Activated CD8-positive, alpha-beta T cell treated with anti-CD3 and anti-CD28 coated beads for 36 hours (primary cell): ENCODE data around the gene ARF1. TPM values are rescaled to one million over a fixed set of nuclear protein-coding genes. Genes with fewer than 3 reads are reported as not detected.

ENCODE experiments used
- ATAC-seq: fragments of 200-7000 bp; cut with Tn5 transposase; one replicate; pipeline ENCODE4 v1.10.0; 2021; ENCODE audit warnings: mild to moderate bottlenecking, moderate library complexity
- CTCF ChIA-PET: fragments of 350-600 bp; sonication (Branson Sonifier 250); formaldehyde crosslinking; loops from one replicate; lab custom pipeline; 2021; ENCODE audit warnings: antibody characterized with exemption; lab: Charles Lee
- POLR2A ChIA-PET: fragments of 350-600 bp; sonication (Branson Sonifier 250); formaldehyde crosslinking; loops from one replicate; lab custom pipeline; 2021; ENCODE audit warnings: antibody characterized with exemption; lab: Charles Lee
- DNase-seq: peaks from one replicate; pipeline ENCODE4 v3.0.0-alpha.2; 2020
- H3K27ac Mint-ChIP-seq: one replicate; pipeline ENCODE4 v1.8.0; 2021; ENCODE audit warnings: mild to moderate bottlenecking, mixed read lengths
- H3K27me3 Mint-ChIP-seq: one replicate; pipeline ENCODE4 v1.8.0; 2021; ENCODE audit warnings: mixed read lengths
- H3K36me3 Mint-ChIP-seq: one replicate; pipeline ENCODE4 v1.8.0; 2021; ENCODE audit warnings: low read depth, mixed read lengths
- H3K4me1 Mint-ChIP-seq: one replicate; pipeline ENCODE4 v1.8.0; 2021; ENCODE audit warnings: low read depth, mixed read lengths
- H3K4me3 Mint-ChIP-seq: one replicate; pipeline ENCODE4 v1.8.0; 2021; ENCODE audit warnings: mild to moderate bottlenecking, moderate library complexity, mixed read lengths
- H3K9me3 Mint-ChIP-seq: one replicate; pipeline ENCODE4 v1.8.0; 2021; ENCODE audit warnings: mixed read lengths
- intact Hi-C: fragments of 100-400 bp; cut with micrococcal nuclease; formaldehyde crosslinking; loops from one replicate; pipeline ENCODE4 v1.10.0; 2022
- total RNA-seq, 2 experiments: library from RNA; stranded (reverse); gene quantifications; one replicate each; pipeline ENCODE4 v1.2.3, GENCODE V29; 2021
- TF ChIP-seq, protein P1 (sequence below): fragments of 200-600 bp; IDR thresholded peaks from one replicate; pipeline ENCODE4 v1.8.0; 2022; ENCODE audit warnings: antibody characterized with exemption, mild to moderate bottlenecking

ARF1 gene
- total RNA-seq, 2 experiments from 2014 or later, result 349 to 350 TPM

DNA sequence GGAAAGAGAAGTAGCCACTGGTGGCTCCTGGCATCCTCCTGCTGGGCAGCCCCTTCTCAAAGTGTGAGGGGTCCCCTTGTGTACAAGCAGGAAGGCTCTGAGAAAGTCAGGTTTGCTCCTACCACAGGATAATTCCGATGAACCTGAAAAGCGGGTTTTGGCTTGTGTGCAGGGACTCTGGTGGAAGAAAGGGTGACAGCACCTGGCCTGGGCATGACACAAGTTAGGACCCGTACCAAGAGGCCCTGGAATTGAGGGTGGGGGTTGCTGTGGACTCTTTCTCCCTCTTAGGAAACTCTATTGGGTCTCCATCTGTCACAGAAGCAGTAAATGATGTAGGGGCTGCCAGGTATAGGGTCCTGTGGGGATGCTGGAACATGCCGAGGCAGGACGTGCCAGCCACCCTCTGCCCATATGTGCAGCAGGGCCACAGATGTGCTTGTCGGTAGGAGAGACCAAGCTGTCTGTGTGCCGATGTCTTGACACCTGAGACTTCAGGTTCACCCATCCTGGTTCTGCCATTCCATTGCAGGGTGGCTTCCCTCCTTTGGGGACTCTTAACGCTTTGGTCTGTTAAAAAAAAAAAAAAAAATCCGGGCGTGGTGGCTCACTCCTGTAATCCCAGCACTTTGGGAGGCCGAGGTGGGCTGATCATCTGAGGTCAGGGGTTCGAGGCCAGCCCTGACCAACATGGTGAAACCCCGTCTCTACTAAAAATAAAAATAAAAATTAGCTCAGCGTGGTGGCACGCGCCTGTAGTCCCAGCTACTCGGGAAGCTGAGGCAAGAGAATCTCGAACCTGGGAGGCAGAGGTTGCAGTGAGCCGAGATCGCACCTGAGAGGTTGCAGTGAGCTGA, 10.8 kb downstream of the ARF1 start:
- Mint-ChIP-seq H3K27ac (no peak overlapping the region), H3K4me1 (peaks cover 54% of the 10 kb centered on the region), H3K27me3 (no peaks in the 10 kb centered on the region), H3K4me3 (no peak overlapping the region), H3K9me3 (peaks cover 14% of the 10 kb centered on the region), H3K36me3 (peaks cover 84% of the 10 kb centered on the region)
- intact Hi-C loops, result no loop called here
- POLR2A ChIA-PET, result interaction anchor here (4.9 to 5.6 kb wide), 2 partner anchors 6 to 10 kb away, joined by 40 to 51 read pairs; partner anchors contain the start of gene ARF1
- ATAC-seq, result no peak
- CTCF ChIA-PET, result interaction anchor here (1.3 to 2.9 kb wide), 2 partner anchors 94 to 95 kb away, joined by 3 to 10 read pairs; no protein-coding TSS in a partner anchor
- TF ChIP-seq, protein P1, sequence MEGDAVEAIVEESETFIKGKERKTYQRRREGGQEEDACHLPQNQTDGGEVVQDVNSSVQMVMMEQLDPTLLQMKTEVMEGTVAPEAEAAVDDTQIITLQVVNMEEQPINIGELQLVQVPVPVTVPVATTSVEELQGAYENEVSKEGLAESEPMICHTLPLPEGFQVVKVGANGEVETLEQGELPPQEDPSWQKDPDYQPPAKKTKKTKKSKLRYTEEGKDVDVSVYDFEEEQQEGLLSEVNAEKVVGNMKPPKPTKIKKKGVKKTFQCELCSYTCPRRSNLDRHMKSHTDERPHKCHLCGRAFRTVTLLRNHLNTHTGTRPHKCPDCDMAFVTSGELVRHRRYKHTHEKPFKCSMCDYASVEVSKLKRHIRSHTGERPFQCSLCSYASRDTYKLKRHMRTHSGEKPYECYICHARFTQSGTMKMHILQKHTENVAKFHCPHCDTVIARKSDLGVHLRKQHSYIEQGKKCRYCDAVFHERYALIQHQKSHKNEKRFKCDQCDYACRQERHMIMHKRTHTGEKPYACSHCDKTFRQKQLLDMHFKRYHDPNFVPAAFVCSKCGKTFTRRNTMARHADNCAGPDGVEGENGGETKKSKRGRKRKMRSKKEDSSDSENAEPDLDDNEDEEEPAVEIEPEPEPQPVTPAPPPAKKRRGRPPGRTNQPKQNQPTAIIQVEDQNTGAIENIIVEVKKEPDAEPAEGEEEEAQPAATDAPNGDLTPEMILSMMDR, result no peak
- peak; percentile 1 for DNase-seq

GRCh38 chr1:228094432-228095016, 12.0 kb downstream of the ARF1 start:
- TF ChIP-seq, protein P1, result no peak
- Mint-ChIP-seq H3K27ac (no peak overlapping the region), H3K36me3 (peaks cover 84% of the 10 kb centered on the region), H3K27me3 (no peaks in the 10 kb centered on the region), H3K9me3 (peaks cover 14% of the 10 kb centered on the region), H3K4me3 (no peak overlapping the region), H3K4me1 (peaks cover 42% of the 10 kb centered on the region)
- CTCF ChIA-PET, result interaction anchor here (1.3 kb wide), 1 partner anchor 96 kb away, joined by 3 read pairs; no protein-coding TSS in a partner anchor
- intact Hi-C loops, result no loop called here
- no peak for ATAC-seq
- peak; percentile 0 for DNase-seq
- POLR2A ChIA-PET, result interaction anchor here (1.0 to 5.6 kb wide), 3 partner anchors 8 to 12 kb away, joined by 3 to 40 read pairs (median 4); partner anchors contain the start of gene ARF1

DNA sequence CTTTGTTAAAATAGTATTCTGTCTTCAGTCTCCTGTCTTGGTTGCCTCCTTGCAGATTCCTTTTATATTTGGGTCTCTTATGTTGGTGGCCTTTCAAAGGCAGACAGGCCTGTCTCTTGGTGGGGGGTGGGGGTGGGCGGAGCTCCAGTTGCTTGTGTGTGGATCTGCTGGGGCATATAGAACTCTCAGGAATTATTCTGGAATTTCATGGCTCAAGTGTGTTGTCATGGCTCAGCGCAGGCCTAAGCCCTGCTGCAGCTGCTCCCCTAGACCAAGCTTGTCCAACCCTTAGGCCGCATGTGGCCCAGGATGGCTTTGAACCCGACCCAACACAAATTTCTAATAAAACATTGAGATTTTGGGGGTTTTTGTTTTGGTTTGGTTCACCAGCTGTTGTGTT, 12.7 kb downstream of the ARF1 start:
- ChIA-PET POLR2A (interaction anchor here (1.0 to 5.6 kb wide), 3 partner anchors 8 to 12 kb away, joined by 3 to 40 read pairs (median 4); partner anchors contain the start of gene ARF1), CTCF (no interaction called here)
- Mint-ChIP-seq H3K27me3 (no peaks in the 10 kb centered on the region), H3K9me3 (peaks cover 14% of the 10 kb centered on the region), H3K36me3 (peaks cover 81% of the 10 kb centered on the region), H3K4me1 (peaks cover 36% of the 10 kb centered on the region), H3K27ac (no peak overlapping the region), H3K4me3 (no peak overlapping the region)
- DNase-seq (no peak), ATAC-seq (no peak)
- intact Hi-C loops, result no loop called here
- TF ChIP-seq, protein P1, result no peak

DNA sequence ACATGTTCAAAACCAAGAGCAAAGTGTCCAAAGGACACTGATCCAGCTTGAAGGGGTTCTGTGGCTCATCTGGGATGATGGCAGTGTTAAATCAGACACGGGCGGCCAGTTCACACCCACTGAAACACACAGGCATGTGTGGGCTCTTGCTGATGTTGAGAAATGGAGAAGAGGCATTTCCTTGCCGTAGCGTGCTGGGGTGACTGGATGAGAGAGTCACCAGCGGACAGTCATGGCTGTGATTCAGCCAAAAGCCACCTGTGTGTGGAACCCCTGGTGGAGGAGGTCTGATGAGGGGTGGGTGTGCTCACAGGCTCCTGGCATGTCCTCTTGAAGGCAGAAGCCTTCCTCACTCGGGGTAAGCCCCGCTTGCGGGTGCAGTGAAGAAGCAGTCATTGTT, 13.4 kb downstream of the ARF1 start:
- peaks cover 74% of the 10 kb centered on the region for H3K36me3 Mint-ChIP-seq
- H3K27ac Mint-ChIP-seq, result peak overlapping the region; percentile 31
- ChIA-PET CTCF (no interaction called here), POLR2A (interaction anchor here (1.4 to 5.6 kb wide), 2 partner anchors 9 to 13 kb away, joined by 4 to 40 read pairs; partner anchors contain the start of gene ARF1)
- ATAC-seq (no peak), DNase-seq (peak; percentile 0)
- TF ChIP-seq, protein P1, result no peak
- no peak overlapping the region for H3K4me3 Mint-ChIP-seq
- no peaks in the 10 kb centered on the region for H3K27me3 Mint-ChIP-seq
- H3K4me1 Mint-ChIP-seq, result peaks cover 28% of the 10 kb centered on the region
- H3K9me3 Mint-ChIP-seq, result peaks cover 14% of the 10 kb centered on the region
- intact Hi-C loops, result no loop called here
